Measurements from ENCODE around the gene PSEN1. TPM values are rescaled to one million over a fixed set of nuclear protein-coding genes. Genes with fewer than 3 reads are reported as not detected.

Gene PSEN1
- total RNA-seq, 1 experiment from 2014 or later, result 49.9 TPM

DNA sequence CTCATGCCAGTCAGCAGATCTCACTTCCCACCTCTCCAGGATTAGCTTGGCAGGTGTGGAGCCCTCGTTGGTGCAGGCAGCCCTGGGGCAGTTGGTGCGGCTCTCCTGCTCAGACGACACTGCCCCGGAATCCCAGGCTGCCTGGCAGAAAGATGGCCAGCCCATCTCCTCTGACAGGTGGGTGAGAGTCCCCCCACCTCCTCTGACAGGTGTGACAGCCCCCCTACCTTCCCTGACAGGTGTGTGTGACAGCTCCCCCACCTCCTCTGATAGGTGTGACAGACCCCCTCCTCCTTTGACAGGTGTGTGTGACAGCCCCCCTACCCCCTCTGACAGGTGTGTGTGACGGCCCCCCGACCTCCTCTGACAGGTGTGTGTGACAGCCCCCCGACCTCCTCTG lies 127.3 kb downstream of the PSEN1 start:
- Histone ChIP-seq H4K91ac (ENCODE audit: insufficient read length, low read depth, low read length) (no peak overlapping the region), H2BK120ac (ENCODE audit: low read depth, low read length, poor library complexity, severe bottlenecking) (no peak overlapping the region), H3K14ac (ENCODE audit: insufficient read depth, low read length) (no peak overlapping the region), H2AK5ac (ENCODE audit: insufficient read length, low read length) (no peak overlapping the region), H2BK5ac (ENCODE audit: insufficient read length, low read length) (no peak overlapping the region), H3K27me3 (ENCODE audit: insufficient read depth, low read length) (no peaks in the 10 kb centered on the region), H3K79me1 (ENCODE audit: insufficient read depth, low read depth, low read length, poor library complexity, severe bottlenecking) (no peaks in the 10 kb centered on the region), H3K23ac (ENCODE audit: insufficient read length, low read depth, low read length) (no peak overlapping the region), H2BK15ac (ENCODE audit: low read depth, low read length) (no peak overlapping the region), H3K9ac (ENCODE audit: extremely low read depth, insufficient read length, low read length) (no peak overlapping the region), H3K56ac (ENCODE audit: insufficient read length, low read depth, low read length) (no peak overlapping the region), H3K4ac (ENCODE audit: low read depth, low read length) (no peak overlapping the region), H3K18ac (ENCODE audit: insufficient read length, low read depth, low read length) (no peak overlapping the region), H2BK12ac (ENCODE audit: insufficient read length, low read depth, low read length) (no peak overlapping the region), H3K4me1 (ENCODE audit: insufficient read depth, low read length) (no peaks in the 10 kb centered on the region), H2AFZ (ENCODE audit: low read length) (no peak overlapping the region), H4K5ac (ENCODE audit: insufficient read length, low read depth, low read length) (no peak overlapping the region), H3K79me2 (ENCODE audit: insufficient read depth, low read length) (no peaks in the 10 kb centered on the region), H4K8ac (replicated peaks; ENCODE audit: insufficient read length, low read depth, low read length) (no peak overlapping the region), H3K9me3 (ENCODE audit: control insufficient read depth, low read depth, low read length) (no peaks in the 10 kb centered on the region), H3T11ph (ENCODE audit: low read length) (no peak overlapping the region), H2BK20ac (ENCODE audit: low read depth, low read length, poor library complexity, severe bottlenecking) (no peak overlapping the region), H3K27ac (ENCODE audit: insufficient read length, low read depth, low read length) (no peak overlapping the region), H3K23me2 (ENCODE audit: insufficient read length, low read depth, low read length, poor library complexity, severe bottlenecking) (no peaks in the 10 kb centered on the region), H3K4me2 (ENCODE audit: insufficient read depth, insufficient read length, low read length) (no peak overlapping the region), H4K20me1 (ENCODE audit: control insufficient read depth, insufficient read depth, insufficient read length) (no peaks in the 10 kb centered on the region)
- no peak overlapping the region; a peak in 1 of 5 replicates for H3K4me3 Mint-ChIP-seq
- DNase-seq, result no peak
- H3K9me3 Mint-ChIP-seq, result peaks cover 0 to 2% of the 10 kb centered on the region in 2 experiments; a peak in 1 of 5 replicates
- WGBS (ENCODE audit: extremely low coverage, insufficient read length, low lambda C conversion rate), result no CpG with 5 or more reads among the region's 7 CpGs
- TF ChIP-seq, protein P1, sequence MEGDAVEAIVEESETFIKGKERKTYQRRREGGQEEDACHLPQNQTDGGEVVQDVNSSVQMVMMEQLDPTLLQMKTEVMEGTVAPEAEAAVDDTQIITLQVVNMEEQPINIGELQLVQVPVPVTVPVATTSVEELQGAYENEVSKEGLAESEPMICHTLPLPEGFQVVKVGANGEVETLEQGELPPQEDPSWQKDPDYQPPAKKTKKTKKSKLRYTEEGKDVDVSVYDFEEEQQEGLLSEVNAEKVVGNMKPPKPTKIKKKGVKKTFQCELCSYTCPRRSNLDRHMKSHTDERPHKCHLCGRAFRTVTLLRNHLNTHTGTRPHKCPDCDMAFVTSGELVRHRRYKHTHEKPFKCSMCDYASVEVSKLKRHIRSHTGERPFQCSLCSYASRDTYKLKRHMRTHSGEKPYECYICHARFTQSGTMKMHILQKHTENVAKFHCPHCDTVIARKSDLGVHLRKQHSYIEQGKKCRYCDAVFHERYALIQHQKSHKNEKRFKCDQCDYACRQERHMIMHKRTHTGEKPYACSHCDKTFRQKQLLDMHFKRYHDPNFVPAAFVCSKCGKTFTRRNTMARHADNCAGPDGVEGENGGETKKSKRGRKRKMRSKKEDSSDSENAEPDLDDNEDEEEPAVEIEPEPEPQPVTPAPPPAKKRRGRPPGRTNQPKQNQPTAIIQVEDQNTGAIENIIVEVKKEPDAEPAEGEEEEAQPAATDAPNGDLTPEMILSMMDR (conservative IDR thresholded peaks at IDR 0.05), result no peak
- peaks cover 3 to 5% (median 4%) of the 10 kb centered on the region in 3 experiments; a peak in 4 of 7 replicates for H3K36me3 Mint-ChIP-seq (ENCODE audit: insufficient read depth in 1 of 3, low read depth in 3 of 3)
- peaks cover 2 to 7% of the 10 kb centered on the region in 2 experiments; a peak in 1 of 4 replicates for H3K4me1 Mint-ChIP-seq
- no peak overlapping the region for H3K27ac Mint-ChIP-seq
- H3K27me3 Mint-ChIP-seq (ENCODE audit: low read depth), result peaks cover 8% of the 10 kb centered on the region
